Sigmoid colon (tissue), 4 donors: ENCODE measurements around the gene PRR7.

ENCODE experiments used
- CTCF ChIP-seq, 4 experiments: fragments of 450-650 bp in 3 of 4; fragments of 200-600 bp in 1 of 4; IDR thresholded peaks; one replicate each; pipeline ENCODE4 v1.5.1; 2016 to 2019; ENCODE audit warnings: antibody characterized with exemption in 4 of 4, mild to moderate bottlenecking in 3 of 4, moderate library complexity in 2 of 4
- EP300 ChIP-seq, 4 donors: sonication (generic); formaldehyde crosslinking; IDR thresholded peaks; one replicate each; pipeline ENCODE4 v1.6.1; 2017; ENCODE audit warnings: antibody characterized with exemption in 4 of 4
- POLR2A ChIP-seq, 2 donors: fragments of 450-650 bp; IDR thresholded peaks; one replicate each; pipeline ENCODE4 v1.6.1; 2016; ENCODE audit warnings: antibody characterized with exemption in 2 of 2, mild to moderate bottlenecking in 2 of 2, moderate library complexity in 2 of 2
- POLR2AphosphoS5 ChIP-seq, 4 donors: sonication (generic); formaldehyde crosslinking; IDR thresholded peaks; one replicate each; pipeline ENCODE4 v1.6.1; 2017; ENCODE audit warnings: antibody characterized with exemption in 4 of 4

- TF ChIP-seq CTCF (IDR thresholded peaks at IDR 0.05) (no peak), POLR2A (IDR thresholded peaks at IDR 0.05) (no peak), POLR2AphosphoS5 (IDR thresholded peaks at IDR 0.05) (peak in 2 of 4 donors; percentile 8 to 19), EP300 (IDR thresholded peaks at IDR 0.05) (no peak)
Measured at GRCh38 chr5:177462021-177462670, 15.5 kb downstream of the PRR7 start.
